Endothelial cell of umbilical vein (primary cell): ENCODE measurements around the gene SLC36A2. TPM values are rescaled to one million over a fixed set of nuclear protein-coding genes. Genes with fewer than 3 reads are reported as not detected.

Experiments
- BruUV-seq: library from RNA; stranded (reverse); fragments of 400-500 nt; replicated peaks from 2 replicates; lab custom pipeline; 2021; lab: Mats Ljungman, UMichigan
- CTCF ChIA-PET: fragments of 300-600, 350-600 bp; sonication (Branson Sonifier 250); formaldehyde crosslinking; loops from one replicate; lab custom pipeline; 2021; ENCODE audit warnings: antibody characterized with exemption, inconsistent platforms; lab: Charles Lee
- POLR2A ChIA-PET: fragments of 300-600, 350-600 bp; sonication (Branson Sonifier 250); formaldehyde crosslinking; loops from one replicate; lab custom pipeline; 2021; ENCODE audit warnings: antibody characterized with exemption, inconsistent platforms; lab: Charles Lee
- DNase-seq: peaks from one replicate; pipeline ENCODE4 v3.0.0-alpha.2; 2011; ENCODE audit warnings: low read depth, low spot score
- FAIRE-seq: peaks from 2 replicates; lab custom pipeline; 2011; peaks lifted over from hg19 to GRCh38; lab: Jason Lieb, UNC
- H2AFZ ChIP-seq: 2 replicates; pipeline ENCODE4 v1.6.0; 2012; ENCODE audit warnings: low read depth, low read length, control low read depth, inconsistent platforms
- H3K27ac ChIP-seq: 2 replicates; pipeline ENCODE4 v1.5.1; 2011; ENCODE audit warnings: low read depth, mild to moderate bottlenecking, control low read depth, low read length, moderate library complexity; ENCODE audit not compliant: insufficient read depth
- H3K27me3 ChIP-seq, 2 experiments: 2 replicates each; pipeline versions ENCODE4 v1.6.0 to v1.6.1; 2011; ENCODE audit warnings: low read length in 2 of 2, mixed read lengths in 1 of 2; ENCODE audit not compliant: control insufficient read depth in 2 of 2, insufficient read depth in 2 of 2
- H3K36me3 ChIP-seq, 2 experiments: 2 replicates in 1 of 2; 3 replicates in 1 of 2; pipeline ENCODE4 v1.5.1; 2011; ENCODE audit warnings: low read length in 2 of 2, mild to moderate bottlenecking in 1 of 2, moderate library complexity in 1 of 2; ENCODE audit not compliant: control insufficient read depth in 2 of 2, insufficient read depth in 2 of 2; ENCODE audit errors: extremely low read depth in 1 of 2
- H3K4me1 ChIP-seq: 3 replicates; pipeline ENCODE4 v1.5.1; 2011; ENCODE audit warnings: mild to moderate bottlenecking, low read length; ENCODE audit not compliant: control insufficient read depth, insufficient read depth; ENCODE audit errors: extremely low read depth
- H3K4me2 ChIP-seq: 2 replicates; pipeline ENCODE4 v1.6.1; 2011; ENCODE audit warnings: low read length, control low read depth, mixed read lengths; ENCODE audit not compliant: insufficient read depth
- H3K4me3 ChIP-seq, 3 experiments: fragments of 200-600 bp in 1 of 3; sonication (generic), shearing (Covaris generic) in 1 of 3; replicated peaks in 1 of 3; 2 replicates each; pipeline ENCODE4 v1.5.1; 2011 to 2016; ENCODE audit warnings: control low read depth in 3 of 3, low read length in 3 of 3, mild to moderate bottlenecking in 2 of 3, inconsistent platforms in 1 of 3, low read depth in 1 of 3, moderate library complexity in 1 of 3; ENCODE audit not compliant: insufficient read depth in 1 of 3
- H3K79me2 ChIP-seq: 2 replicates; pipeline ENCODE4 v1.6.0; 2012; ENCODE audit warnings: low read length, inconsistent platforms; ENCODE audit not compliant: control insufficient read depth, insufficient read depth
- H3K9ac ChIP-seq: replicated peaks from 2 replicates; pipeline ENCODE3; 2011; ENCODE audit warnings: low read length, control low read depth; ENCODE audit not compliant: insufficient read depth; ENCODE audit errors: extremely low read depth
- H3K9me1 ChIP-seq: replicated peaks from 3 replicates; pipeline ENCODE4 v1.6.0; 2011; ENCODE audit warnings: mild to moderate bottlenecking, low read length; ENCODE audit not compliant: control insufficient read depth, insufficient read depth; ENCODE audit errors: extremely low read depth
- H3K9me3 ChIP-seq: replicated peaks from 2 replicates; pipeline ENCODE4 v1.5.1; 2012; ENCODE audit warnings: low read length, inconsistent platforms; ENCODE audit not compliant: control insufficient read depth, insufficient read depth
- H4K20me1 ChIP-seq: replicated peaks from 2 replicates; pipeline ENCODE3; 2011; ENCODE audit warnings: mild to moderate bottlenecking, low read length; ENCODE audit not compliant: control insufficient read depth, insufficient read depth; ENCODE audit errors: extremely low read depth
- EZH2 ChIP-seq: IDR thresholded peaks from 2 replicates; pipeline ENCODE4 v1.6.1; 2012; ENCODE audit warnings: borderline replicate concordance, low read depth, mild to moderate bottlenecking, moderate library complexity, low read length, inconsistent platforms; ENCODE audit not compliant: severe bottlenecking
- FOS ChIP-seq: IDR thresholded peaks from 2 replicates; pipeline ENCODE4 v1.6.1; 2011; ENCODE audit warnings: mild to moderate bottlenecking, low read length, moderate library complexity, borderline replicate concordance; ENCODE audit not compliant: insufficient read depth
- GATA2 ChIP-seq: IDR thresholded peaks from 2 replicates; pipeline ENCODE4 v1.7.0; 2011; ENCODE audit warnings: low read depth, mild to moderate bottlenecking, moderate library complexity, mixed read lengths, low read length; ENCODE audit not compliant: insufficient read length, insufficient read depth
- JUN ChIP-seq: IDR thresholded peaks from 2 replicates; pipeline ENCODE4 v1.6.1; 2011; ENCODE audit warnings: borderline replicate concordance, low read depth; ENCODE audit not compliant: insufficient read length, insufficient read depth
- MYC ChIP-seq: IDR thresholded peaks from one replicate; pipeline ENCODE4 v1.6.1; 2011; ENCODE audit warnings: mild to moderate bottlenecking, low read depth, low read length
- POLR2A ChIP-seq: IDR thresholded peaks from 2 replicates; pipeline ENCODE4 v1.6.1; 2012; ENCODE audit warnings: low read depth, mild to moderate bottlenecking, control low read depth, low read length
- POLR2AphosphoS5 ChIP-seq: IDR thresholded peaks from 2 replicates; pipeline ENCODE4 v1.6.1; 2012; ENCODE audit warnings: low read depth, mild to moderate bottlenecking, control low read depth, low read length, moderate library complexity; ENCODE audit not compliant: insufficient read depth
- dilution Hi-C: fragments of 300-500 bp; cut with MboI; formaldehyde crosslinking; loops from one replicate; pipeline ENCODE4 v1.15.0; 2019; ENCODE audit warnings: low sequenced_read_pairs; ENCODE audit not compliant: extremely low pct_ligation_motif_present
- intact Hi-C: fragments of 100-400 bp; cut with micrococcal nuclease; formaldehyde crosslinking; loops from one replicate; pipeline ENCODE4 v1.10.0; 2022
- polyA plus RNA-seq, 4 experiments: library from polyadenylated mRNA; depleted of rRNA in 3 of 4; stranded (reverse) in 3 of 4; unstranded in 1 of 4; fragments of >200 nt; gene quantifications; 2 replicates each; pipeline versions ENCODE4 v1.2.1 to v1.2.3, GENCODE V29; 2011 to 2012; ENCODE audit warnings: missing spikeins in 1 of 4
- total RNA-seq: library from RNA; stranded (reverse); gene quantifications from 2 replicates; pipeline ENCODE4 v1.2.3, GENCODE V29; 2021
- TF ChIP-seq, protein P1 (sequence below), 2 donors: IDR thresholded peaks; 1 replicate in 1 of 2; 2 replicates in 1 of 2; pipeline ENCODE4 v1.5.1; 2011; ENCODE audit warnings: low read length in 2 of 2, mild to moderate bottlenecking in 2 of 2, moderate library complexity in 2 of 2, control low read depth in 1 of 2, inconsistent platforms in 1 of 2, low read depth in 1 of 2; ENCODE audit not compliant: insufficient read depth in 1 of 2; ENCODE audit errors: extremely low read depth in 1 of 2
- TF ChIP-seq, protein P2 (sequence below): IDR thresholded peaks from 2 replicates; pipeline ENCODE4 v1.6.1; 2011; ENCODE audit not compliant: insufficient read depth, insufficient read length

The SLC36A2 gene
- total and polyA plus RNA-seq, 2 donors (not counting 3 experiments of a cell fraction or from before 2014, with no cell fraction given): not detected

DNA sequence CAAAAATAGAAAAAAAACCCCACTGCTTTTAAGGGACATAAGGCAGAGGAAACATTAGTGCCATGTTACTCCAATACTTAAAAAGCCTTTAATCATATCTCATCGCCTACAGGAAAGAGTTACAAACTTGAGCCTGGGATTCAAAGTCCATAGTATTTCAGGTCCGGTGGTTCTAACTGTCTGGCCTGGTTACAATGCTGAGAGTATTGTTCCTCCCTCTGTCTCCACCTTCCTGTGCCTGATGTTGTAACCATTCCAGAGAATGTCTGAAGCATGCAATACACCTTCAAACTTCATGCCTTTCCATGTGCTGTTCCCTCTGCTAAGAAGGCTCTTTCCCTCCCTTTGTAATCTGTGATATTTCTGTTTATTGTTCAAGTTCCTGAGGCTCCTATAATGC is 41.6 kb upstream of the SLC36A2 start:
- no peaks in the 10 kb centered on the region for H4K20me1 ChIP-seq
- H3K79me2 ChIP-seq: no peaks in the 10 kb centered on the region
- H3K4me3 ChIP-seq: no peak overlapping the region
- intact Hi-C loops (no loop called here), dilution Hi-C loops (no loop called here)
- DNase-seq: no peak
- no peak overlapping the region for H2AFZ ChIP-seq
- no peaks in the 10 kb centered on the region for H3K27me3 ChIP-seq
- no peaks in the 10 kb centered on the region for H3K9me1 ChIP-seq
- H3K36me3 ChIP-seq: no peaks in the 10 kb centered on the region
- BruUV-seq: no TSS peak
- H3K27ac ChIP-seq: no peak overlapping the region
- no peaks in the 10 kb centered on the region for H3K9me3 ChIP-seq
- no peak overlapping the region for H3K9ac ChIP-seq
- H3K4me2 ChIP-seq: no peak overlapping the region
- ChIA-PET POLR2A (no interaction called here), CTCF (no interaction called here)
- no peaks in the 10 kb centered on the region for H3K4me1 ChIP-seq
- no peak for FAIRE-seq
- TF ChIP-seq, protein P1, sequence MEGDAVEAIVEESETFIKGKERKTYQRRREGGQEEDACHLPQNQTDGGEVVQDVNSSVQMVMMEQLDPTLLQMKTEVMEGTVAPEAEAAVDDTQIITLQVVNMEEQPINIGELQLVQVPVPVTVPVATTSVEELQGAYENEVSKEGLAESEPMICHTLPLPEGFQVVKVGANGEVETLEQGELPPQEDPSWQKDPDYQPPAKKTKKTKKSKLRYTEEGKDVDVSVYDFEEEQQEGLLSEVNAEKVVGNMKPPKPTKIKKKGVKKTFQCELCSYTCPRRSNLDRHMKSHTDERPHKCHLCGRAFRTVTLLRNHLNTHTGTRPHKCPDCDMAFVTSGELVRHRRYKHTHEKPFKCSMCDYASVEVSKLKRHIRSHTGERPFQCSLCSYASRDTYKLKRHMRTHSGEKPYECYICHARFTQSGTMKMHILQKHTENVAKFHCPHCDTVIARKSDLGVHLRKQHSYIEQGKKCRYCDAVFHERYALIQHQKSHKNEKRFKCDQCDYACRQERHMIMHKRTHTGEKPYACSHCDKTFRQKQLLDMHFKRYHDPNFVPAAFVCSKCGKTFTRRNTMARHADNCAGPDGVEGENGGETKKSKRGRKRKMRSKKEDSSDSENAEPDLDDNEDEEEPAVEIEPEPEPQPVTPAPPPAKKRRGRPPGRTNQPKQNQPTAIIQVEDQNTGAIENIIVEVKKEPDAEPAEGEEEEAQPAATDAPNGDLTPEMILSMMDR (IDR thresholded peaks at IDR 0.05; ENCODE audit: extremely low read depth in 1 of 2, insufficient read depth in 1 of 2, low read depth in 1 of 2, low read length in 2 of 2): no peak
- TF ChIP-seq EZH2 (no peak), FOS (no peak), POLR2A (no peak)

DNA sequence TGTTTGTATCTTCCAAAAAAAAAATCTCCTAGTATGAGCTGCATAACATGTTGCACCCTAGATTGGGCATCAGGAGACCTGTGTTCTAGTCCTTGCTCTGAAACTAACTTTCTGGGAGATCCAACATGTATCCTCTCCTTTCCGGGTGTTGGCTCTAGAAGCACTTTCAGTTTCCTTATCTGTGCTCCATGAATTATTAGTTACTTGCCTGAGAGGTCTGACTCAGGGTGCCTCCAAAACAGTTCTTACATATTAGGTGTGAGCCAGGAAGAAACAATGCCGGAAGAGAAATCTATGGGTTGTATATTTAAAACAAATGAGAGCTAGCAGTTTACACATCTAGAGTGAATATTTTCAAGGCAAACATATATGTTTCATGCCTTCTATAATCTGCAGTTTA is 36.7 kb upstream of the SLC36A2 start:
- dilution Hi-C loops (no loop called here), intact Hi-C loops (loop anchor here (1.0 kb wide), 1 partner anchor 268 kb away; no protein-coding TSS in a partner anchor)
- no peak for FAIRE-seq
- Histone ChIP-seq H3K9ac (no peak overlapping the region), H3K79me2 (no peaks in the 10 kb centered on the region), H3K9me1 (no peaks in the 10 kb centered on the region), H3K27ac (no peak overlapping the region), H3K4me3 (no peak overlapping the region), H3K9me3 (no peaks in the 10 kb centered on the region), H3K27me3 (no peaks in the 10 kb centered on the region), H3K4me2 (no peak overlapping the region), H3K4me1 (no peaks in the 10 kb centered on the region), H4K20me1 (no peaks in the 10 kb centered on the region), H2AFZ (no peak overlapping the region), H3K36me3 (no peaks in the 10 kb centered on the region)
- CTCF ChIA-PET: interaction anchor here (1.0 to 1.8 kb wide), 7 partner anchors 13 to 268 kb away, joined by 3 to 17 read pairs (median 4); no protein-coding TSS in a partner anchor
- POLR2A ChIA-PET: no interaction called here
- DNase-seq: no peak
- BruUV-seq: no TSS peak
- TF ChIP-seq FOS (no peak), MYC (no peak), POLR2A (no peak), EZH2 (no peak), JUN (no peak), POLR2AphosphoS5 (no peak), GATA2 (no peak)
- TF ChIP-seq, protein P2, sequence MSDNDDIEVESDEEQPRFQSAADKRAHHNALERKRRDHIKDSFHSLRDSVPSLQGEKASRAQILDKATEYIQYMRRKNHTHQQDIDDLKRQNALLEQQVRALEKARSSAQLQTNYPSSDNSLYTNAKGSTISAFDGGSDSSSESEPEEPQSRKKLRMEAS: no peak
- TF ChIP-seq, protein P1 (IDR thresholded peaks at IDR 0.05; ENCODE audit: extremely low read depth in 1 of 2, insufficient read depth in 1 of 2, low read depth in 1 of 2, low read length in 2 of 2): no peak
